Testis (tissue), 3 donors: Measurements from ENCODE around the gene NPAS1. TPM values are rescaled to one million over a fixed set of nuclear protein-coding genes. Genes with fewer than 3 reads are reported as not detected.

Source experiments
- DNase-seq: peaks from one replicate; pipeline ENCODE4 v3.0.0-alpha.2; 2019
- H3K27ac ChIP-seq, 2 donors: fragments of 200-600 bp; sonication (generic); one replicate each; pipeline ENCODE4 v1.5.1; 2019
- H3K27me3 ChIP-seq: fragments of 200-600 bp; sonication (generic); one replicate; pipeline ENCODE4 v1.5.1; 2019
- H3K36me3 ChIP-seq: fragments of 200-600 bp; sonication (generic); one replicate; pipeline ENCODE4 v1.5.1; 2017; ENCODE audit warnings: low read depth; ENCODE audit errors: missing control alignments
- H3K4me1 ChIP-seq: fragments of 200-600 bp; sonication (generic); one replicate; pipeline ENCODE4 v1.5.1; 2019
- H3K4me3 ChIP-seq, 2 donors: fragments of 200-600 bp; sonication (generic); one replicate each; pipeline ENCODE4 v1.5.1; 2017 to 2019
- H3K9me3 ChIP-seq: fragments of 200-600 bp; sonication (generic); one replicate; pipeline ENCODE4 v1.5.1; 2017
- CTCF ChIP-seq, 3 experiments: fragments of 450-650 bp in 2 of 3; fragments of 200-600 bp in 1 of 3; sonication (generic) in 1 of 3; IDR thresholded peaks; one replicate each; pipeline ENCODE4 v1.5.1; 2016 to 2019; ENCODE audit warnings: antibody characterized with exemption in 3 of 3, mild to moderate bottlenecking in 2 of 3, moderate library complexity in 1 of 3
- POLR2A ChIP-seq: fragments of 450-650 bp; IDR thresholded peaks from one replicate; pipeline ENCODE4 v1.6.1; 2017; ENCODE audit warnings: antibody characterized with exemption, mild to moderate bottlenecking, moderate library complexity
- WGBS, 2 donors: methylation state at CpG; one replicate each; pipeline ENCODE4 v1.1.5; 2018; 5-methylcytosine and 5-hydroxymethylcytosine counted together
- intact Hi-C: fragments of 100-400 bp; cut with DNase I; formaldehyde crosslinking; loops from one replicate; pipeline ENCODE4 v1.15.1; 2023; ENCODE audit warnings: low total_unique reads
- polyA plus RNA-seq: library from polyadenylated mRNA; stranded (reverse); fragments of 350-450 nt; fragmentation: Illumina TruSeq; extraction: RNeasy Lipid Tissue Mini Kit (QIAGEN cat#74804); gene quantifications from one replicate; pipeline ENCODE4 v1.2.3, GENCODE V29; 2014; ENCODE audit warnings: low read depth, low replicate concordance; ENCODE audit not compliant: insufficient read depth
- total RNA-seq, 2 donors: library from RNA; depleted of rRNA; stranded (reverse); fragments of >200 nt; gene quantifications; one replicate each; pipeline ENCODE4 v1.2.3, GENCODE V29; 2016

Gene NPAS1
- total and polyA plus RNA-seq, 3 donors from 2014 or later, result 1.1 to 2.5 (median 1.1) TPM

DNA sequence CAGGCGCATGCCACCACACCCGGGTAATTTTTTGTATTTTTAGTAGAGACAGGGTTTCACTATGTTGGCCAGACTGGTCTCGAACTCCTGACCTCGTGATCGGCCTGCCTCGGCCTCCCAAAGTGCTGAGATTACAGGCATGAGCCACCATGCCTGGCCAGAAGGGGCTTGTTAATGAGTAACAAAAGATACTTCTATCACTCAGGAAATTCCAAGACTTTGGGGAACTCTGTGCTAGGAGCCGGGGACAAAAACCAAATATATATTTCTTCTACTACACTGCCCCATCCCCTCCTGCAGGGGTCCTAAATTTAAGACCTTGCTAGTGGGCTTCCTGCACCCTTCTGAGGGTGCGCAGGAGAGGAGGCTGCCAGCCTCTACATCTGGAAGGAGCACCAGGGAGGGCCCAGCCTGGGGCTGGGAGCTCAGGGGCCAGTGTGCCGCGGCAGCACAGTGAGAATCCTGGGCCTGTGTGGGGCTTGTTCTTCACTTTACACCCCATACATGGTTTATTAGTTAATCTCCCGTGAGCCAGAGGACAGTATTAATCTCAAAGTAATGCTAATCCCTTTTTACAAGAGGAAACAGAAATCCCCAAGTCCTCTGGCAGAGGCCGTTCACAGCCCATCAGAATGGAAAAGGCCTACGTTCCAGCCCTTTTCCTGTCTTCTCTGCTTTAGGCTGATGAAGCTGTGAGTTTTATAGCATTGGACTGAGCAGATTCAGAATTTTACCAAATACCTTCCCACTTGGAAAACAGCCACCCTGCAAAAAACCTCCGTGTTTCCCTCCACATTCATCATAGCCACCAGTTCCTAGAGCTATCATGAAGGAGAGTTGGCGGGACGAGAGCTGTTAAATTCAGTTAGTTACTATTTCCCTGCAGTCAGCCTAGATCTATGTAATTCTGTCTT, 44.4 kb upstream of the NPAS1 start:
- TF ChIP-seq CTCF (IDR thresholded peaks at IDR 0.05) (no peak), POLR2A (no peak)
- no peaks in the 10 kb centered on the region for H3K9me3 ChIP-seq
- DNase-seq, result no peak
- no peak overlapping the region for H3K4me3 ChIP-seq
- intact Hi-C loops, result no loop called here
- H3K27ac ChIP-seq, result peak overlapping the region; percentile 56 to 87
- H3K4me1 ChIP-seq, result peaks cover 53% of the 10 kb centered on the region
- WGBS, 2 donors, result 54 to 63% methylated on average over 16 of the region's 16 CpGs
- H3K27me3 ChIP-seq, result no peaks in the 10 kb centered on the region
- H3K36me3 ChIP-seq, result no peaks in the 10 kb centered on the region

DNA sequence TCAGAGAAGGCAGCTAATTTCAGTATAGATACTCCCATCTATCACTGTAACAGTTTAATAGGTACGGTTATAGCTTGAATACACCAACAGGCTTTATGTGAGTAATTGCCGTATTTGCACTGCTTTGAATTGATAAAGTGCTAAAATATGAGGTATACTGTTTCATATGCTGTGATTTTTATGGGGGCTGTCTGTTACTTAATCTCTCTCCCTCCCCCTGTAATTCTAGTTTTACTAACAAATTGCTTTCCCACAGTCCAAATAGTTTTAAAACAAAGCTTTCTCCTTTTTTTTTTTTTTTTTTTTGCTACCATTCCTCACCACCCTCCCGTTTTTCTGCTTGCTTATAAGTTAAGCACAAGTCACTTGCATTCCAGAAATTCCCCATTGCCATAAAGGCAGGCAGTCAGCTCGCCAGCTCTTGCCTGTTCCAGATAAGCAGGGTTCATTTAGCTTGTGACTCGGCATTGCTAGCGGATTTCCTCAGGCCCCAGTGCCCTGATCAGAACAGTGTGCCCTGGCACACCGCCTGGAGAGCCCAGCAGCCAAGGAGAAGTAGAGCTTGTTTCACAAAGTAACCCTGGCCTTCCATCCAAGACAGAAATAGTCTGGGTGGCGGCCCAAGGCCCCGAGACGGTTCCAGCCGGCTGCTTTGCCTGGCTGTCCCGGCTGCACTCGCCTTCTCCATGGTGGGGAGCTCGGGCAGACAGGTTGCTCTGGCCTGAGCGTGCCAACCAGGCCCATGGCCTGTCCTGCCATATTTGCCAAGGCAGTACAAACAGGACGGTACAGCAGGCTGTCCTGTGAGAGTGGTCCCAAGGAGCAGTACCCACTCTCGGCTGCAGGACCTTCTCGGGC, 43.5 kb upstream of the NPAS1 start:
- H3K4me3 ChIP-seq, result no peak overlapping the region
- intact Hi-C loops, result no loop called here
- no peaks in the 10 kb centered on the region for H3K36me3 ChIP-seq
- 31 to 40% methylated on average over 7 to 18 of the region's 18 CpGs for WGBS, 2 donors
- H3K27ac ChIP-seq, result peak overlapping the region; percentile 75 to 87
- H3K4me1 ChIP-seq, result peaks cover 59% of the 10 kb centered on the region
- DNase-seq, result peak; percentile 96
- H3K27me3 ChIP-seq, result no peaks in the 10 kb centered on the region
- no peaks in the 10 kb centered on the region for H3K9me3 ChIP-seq
- TF ChIP-seq POLR2A, result no peak
- no peak for TF ChIP-seq CTCF (IDR thresholded peaks at IDR 0.05)

- Histone ChIP-seq H3K9me3 (no peaks in the 10 kb centered on the region), H3K36me3 (no peaks in the 10 kb centered on the region), H3K4me3 (no peak overlapping the region), H3K4me1 (peaks cover 60% of the 10 kb centered on the region), H3K27ac (peak overlapping the region; percentile 75 to 87), H3K27me3 (no peaks in the 10 kb centered on the region)
- DNase-seq, result peak; percentile 39
- WGBS, 2 donors, result 38 to 41% methylated on average over 8 of the region's 8 CpGs
- intact Hi-C loops, result no loop called here
- no peak for TF ChIP-seq CTCF (IDR thresholded peaks at IDR 0.05)
- TF ChIP-seq POLR2A, result no peak
These were observed 42.8 kb upstream of the NPAS1 start for GRCh38 chr19:46976845-46977320.

GRCh38 chr19:46977548-46977947, 42.1 kb upstream of the NPAS1 start:
- no peak for DNase-seq
- no peaks in the 10 kb centered on the region for H3K36me3 ChIP-seq
- H3K27me3 ChIP-seq, result no peaks in the 10 kb centered on the region
- intact Hi-C loops, result no loop called here
- H3K4me1 ChIP-seq, result peaks cover 57% of the 10 kb centered on the region
- H3K27ac ChIP-seq, result peak overlapping the region; percentile 75 to 87
- no peaks in the 10 kb centered on the region for H3K9me3 ChIP-seq
- no peak for TF ChIP-seq POLR2A
- 60 to 62% methylated on average over 7 of the region's 7 CpGs for WGBS, 2 donors
- H3K4me3 ChIP-seq, result no peak overlapping the region
